NCI-H460 (cell line): ENCODE measurements around the gene UGT1A4. TPM values are rescaled to one million over a fixed set of nuclear protein-coding genes. Genes with fewer than 3 reads are reported as not detected.

Experiments used
- DNase-seq: peaks from one replicate; pipeline ENCODE4 v3.0.0-alpha.2; 2016; ENCODE audit warnings: low read depth; ENCODE audit errors: extremely low read depth
- polyA plus RNA-seq: library from polyadenylated mRNA; depleted of rRNA; stranded (reverse); fragments of >200 nt; gene quantifications from 2 replicates; pipeline ENCODE4 v1.2.3, GENCODE V29; 2014; cell fraction: nucleus; rRNA removed
- total RNA-seq: library from RNA; depleted of rRNA; stranded (reverse); fragments of >200 nt; shearing (Covaris generic); gene quantifications from 2 replicates; pipeline ENCODE4 v1.2.3, GENCODE V29; 2014; rRNA removed

Gene UGT1A4
- total RNA-seq: 0.20 TPM in 1 of 2 replicates, not detected in the other
- polyA plus RNA-seq: not detected in 2 replicates

DNA sequence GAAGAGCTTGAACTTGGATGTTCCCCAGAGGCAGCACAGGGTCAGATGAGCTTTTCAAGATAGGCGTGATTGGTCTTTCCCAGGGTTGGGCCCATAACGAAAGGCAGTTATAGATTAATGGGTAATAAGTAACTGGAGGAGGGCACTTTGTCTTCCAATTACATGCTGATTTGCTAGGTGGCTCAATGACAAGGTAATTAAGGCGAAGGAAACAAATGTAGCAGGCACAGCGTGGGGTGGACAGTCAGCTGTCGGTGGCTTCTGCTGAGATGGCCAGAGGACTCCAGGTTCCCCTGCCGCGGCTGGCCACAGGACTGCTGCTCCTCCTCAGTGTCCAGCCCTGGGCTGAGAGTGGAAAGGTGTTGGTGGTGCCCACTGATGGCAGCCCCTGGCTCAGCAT, at the start of gene UGT1A4:
TSS of gene UGT1A4 (plus strand) at position 185 of the 400 bp plus-strand sequence. CDS start at position 270, 85 bp downstream.
- DNase-seq: no peak

DNA sequence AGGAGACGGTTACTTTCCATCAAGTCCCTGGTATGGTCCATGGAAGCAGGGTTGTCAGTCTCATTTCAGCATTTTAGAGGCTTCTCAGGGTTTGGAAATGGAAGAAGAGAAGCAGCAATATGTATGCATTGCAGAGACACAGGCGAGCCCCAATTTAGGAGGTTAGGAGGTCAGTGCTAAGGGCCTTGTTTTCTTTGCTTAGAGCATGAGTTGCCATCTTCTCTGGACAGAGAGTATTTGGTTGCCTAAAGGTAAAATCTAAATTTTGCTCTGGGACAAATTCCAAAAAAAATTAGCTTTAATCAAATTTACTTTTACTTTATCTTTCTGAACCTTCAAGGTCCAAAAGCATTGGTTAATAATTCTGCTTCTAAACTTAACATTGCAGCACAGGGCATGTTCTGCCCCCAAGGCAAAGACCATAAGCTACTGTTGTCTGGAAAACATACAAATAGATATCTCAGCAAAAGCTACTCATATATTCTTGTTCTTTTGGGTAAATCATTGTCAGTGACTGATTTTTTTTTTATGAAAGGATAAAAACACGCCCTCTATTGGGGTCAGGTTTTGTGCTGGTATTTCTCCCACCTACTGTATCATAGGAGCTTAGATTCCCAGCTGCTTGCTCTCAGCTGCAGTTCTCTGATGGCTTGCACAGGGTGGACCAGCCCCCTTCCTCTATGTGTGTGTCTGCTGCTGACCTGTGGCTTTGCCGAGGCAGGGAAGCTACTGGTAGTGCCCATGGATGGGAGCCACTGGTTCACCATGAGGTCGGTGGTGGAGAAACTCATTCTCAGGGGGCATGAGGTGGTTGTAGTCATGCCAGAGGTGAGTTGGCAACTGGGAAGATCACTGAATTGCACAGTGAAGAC, 47.0 kb upstream of the UGT1A4 start, which contains the start of gene UGT1A9:
TSS of gene UGT1A9 (plus strand) at position 609 of the 872 bp plus-strand sequence. CDS start at position 646, 37 bp downstream.
- no peak for DNase-seq

GRCh38 chr2:233672886-233673285, 45.6 kb upstream of the UGT1A4 start:
- no peak for DNase-seq

GRCh38 chr2:233673896-233674295, 44.6 kb upstream of the UGT1A4 start:
- no peak for DNase-seq

- no peak for DNase-seq
Measured at GRCh38 chr2:233674314-233674713, 44.2 kb upstream of the UGT1A4 start.

DNA sequence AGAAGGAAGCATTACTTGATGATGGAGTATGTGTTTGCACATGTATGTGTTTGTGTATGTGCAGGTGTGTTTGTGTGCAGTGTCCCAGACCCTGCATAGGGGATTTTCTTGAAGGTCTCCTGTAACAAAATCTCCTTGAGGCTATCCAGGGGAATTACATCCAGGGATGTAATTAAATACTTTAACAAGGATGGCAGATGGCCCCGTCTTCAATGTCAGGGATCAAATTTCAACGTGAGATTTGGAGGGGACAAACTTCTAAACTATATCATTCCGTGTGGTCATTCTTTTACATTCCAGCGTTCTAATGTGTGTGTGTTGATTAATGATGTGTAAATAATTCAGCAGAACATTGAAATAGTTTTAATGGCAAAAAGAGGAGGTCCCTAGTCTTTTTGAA, 43.5 kb upstream of the UGT1A4 start:
- no peak for DNase-seq

DNA sequence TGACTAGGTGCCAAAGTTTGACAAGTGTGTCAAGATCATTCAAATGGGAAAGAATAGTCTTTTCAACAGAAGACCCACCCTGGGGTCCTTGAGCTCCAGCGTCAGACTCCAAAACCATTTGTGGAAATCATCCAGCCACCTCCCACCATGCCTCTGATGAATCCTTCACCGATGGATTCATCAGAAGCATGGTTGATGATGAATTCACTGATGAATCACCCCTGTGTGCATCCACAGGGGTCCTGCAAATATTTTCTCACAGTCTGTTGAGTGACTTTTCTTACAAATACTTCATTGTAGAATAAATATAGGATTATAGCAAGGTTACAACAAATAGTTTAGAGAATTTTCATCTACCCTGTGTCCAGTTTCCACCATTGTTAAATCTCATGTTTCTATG, 42.5 kb upstream of the UGT1A4 start:
- no peak for DNase-seq

DNA sequence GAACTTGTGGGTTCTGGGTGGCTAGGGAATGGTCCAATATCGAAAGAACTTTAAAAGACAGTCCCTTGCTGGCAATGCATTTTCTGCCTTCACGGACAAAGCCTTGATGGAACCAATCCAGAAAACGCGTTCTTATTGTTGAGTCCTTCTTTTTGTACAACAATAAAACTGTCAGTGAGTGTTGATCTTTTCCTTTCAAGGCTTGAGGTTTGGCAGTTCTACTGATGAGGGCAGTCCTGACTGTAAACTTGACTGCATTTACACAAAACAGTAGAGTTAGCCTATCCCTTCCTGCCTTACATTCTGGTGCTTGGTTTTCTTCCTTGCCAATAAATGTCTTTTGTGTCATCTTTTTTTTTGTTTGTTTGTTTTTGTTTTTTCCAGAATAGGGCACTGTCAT, 39.3 kb upstream of the UGT1A4 start:
- DNase-seq: no peak

DNA sequence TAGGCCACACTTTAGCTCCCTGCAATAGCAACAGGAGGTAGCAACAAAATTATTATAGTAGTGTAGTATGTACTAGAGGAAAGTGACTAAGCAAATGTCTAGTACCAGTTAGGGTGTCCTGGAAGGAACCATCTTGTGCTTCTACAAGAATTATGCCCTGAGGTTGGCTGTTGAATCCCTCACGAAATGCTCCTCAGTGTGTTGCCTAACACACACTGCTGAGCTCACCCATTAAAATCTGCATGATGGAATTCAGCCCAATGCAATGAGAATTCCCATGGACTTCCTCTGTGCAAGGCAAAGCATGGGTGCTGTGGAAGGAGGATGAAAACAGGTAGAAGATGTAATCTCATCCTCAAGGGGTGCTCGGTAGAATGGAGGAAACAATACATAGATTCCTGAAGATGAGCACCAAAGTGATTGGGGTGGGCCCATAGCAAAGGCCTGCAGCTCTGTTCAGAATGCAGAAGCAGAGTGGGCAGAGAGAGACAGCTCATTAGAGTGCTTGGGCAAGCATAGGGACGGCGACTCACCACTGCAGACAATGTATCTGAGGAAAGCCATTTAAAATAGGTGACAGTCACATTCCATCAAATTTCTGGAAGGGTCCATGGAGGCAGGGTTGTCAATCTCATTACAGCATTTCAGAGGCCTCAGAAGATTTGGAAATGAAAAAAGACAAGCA, 38.0 kb upstream of the UGT1A4 start:
- DNase-seq: no peak

- no peak for DNase-seq
Measured at GRCh38 chr2:233681521-233682099, 36.9 kb upstream of the UGT1A4 start, which contains the start of gene UGT1A7. Gene UGT1A7, plus strand, starts transcription at chr2:233681901. Its CDS starts 37 bp downstream, at chr2:233681938.

DNA sequence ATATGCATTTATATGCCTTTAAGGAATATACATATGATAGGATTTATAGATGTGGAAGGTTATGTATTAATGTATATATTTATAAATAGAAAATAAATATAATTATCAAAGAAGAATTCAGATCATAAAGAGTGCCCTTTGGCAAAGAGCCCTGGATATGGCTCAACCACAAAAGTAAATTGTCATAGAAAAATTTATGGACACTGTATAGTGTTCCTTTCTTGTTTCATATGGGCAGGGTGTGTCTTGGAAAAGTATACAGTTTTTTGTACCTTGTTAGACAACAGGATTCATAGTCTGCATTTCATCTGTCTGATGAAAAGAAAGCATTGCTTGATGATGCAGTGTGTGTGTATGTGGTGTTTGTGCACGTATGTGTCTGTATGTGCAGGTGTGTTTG, 33.9 kb upstream of the UGT1A4 start:
- no peak for DNase-seq

DNA sequence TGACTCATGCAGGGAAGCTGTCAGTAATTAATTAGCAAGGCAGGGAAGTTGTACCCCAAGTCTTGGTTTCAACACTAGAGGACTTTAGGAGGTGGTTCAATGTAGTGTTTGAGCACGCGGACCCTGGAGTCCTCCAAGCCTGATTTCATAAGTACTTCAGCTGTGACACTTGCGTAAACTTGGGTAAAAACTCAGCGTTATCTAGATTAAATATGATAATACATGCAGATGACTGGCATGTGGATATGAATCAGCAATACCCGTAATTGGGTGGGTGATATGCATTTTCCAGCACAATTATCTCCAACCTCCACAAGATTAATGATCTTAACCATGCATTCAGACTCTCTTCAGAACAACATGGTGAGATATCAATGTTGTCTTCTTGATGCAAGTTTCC, 31.6 kb upstream of the UGT1A4 start:
- DNase-seq: no peak

DNA sequence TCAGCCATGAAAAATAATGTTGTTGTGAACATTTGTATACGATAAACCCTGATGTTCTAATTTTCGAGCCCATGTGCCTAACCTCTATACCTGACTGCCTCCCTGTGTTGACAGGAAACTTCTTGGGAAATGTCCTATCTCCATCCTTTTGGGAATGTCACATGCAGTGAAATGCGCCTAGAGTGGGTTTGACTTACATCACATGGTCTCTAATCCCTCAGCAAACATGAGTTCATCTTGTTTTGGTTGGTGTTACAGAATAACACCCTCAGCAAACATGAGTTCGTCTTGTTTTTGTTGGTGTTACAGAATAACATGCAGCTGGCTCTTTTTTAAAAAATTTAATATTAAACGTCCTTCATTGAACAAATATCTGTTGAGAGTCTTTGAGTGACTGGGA, 30.2 kb upstream of the UGT1A4 start:
- DNase-seq: peak; percentile 66

DNA sequence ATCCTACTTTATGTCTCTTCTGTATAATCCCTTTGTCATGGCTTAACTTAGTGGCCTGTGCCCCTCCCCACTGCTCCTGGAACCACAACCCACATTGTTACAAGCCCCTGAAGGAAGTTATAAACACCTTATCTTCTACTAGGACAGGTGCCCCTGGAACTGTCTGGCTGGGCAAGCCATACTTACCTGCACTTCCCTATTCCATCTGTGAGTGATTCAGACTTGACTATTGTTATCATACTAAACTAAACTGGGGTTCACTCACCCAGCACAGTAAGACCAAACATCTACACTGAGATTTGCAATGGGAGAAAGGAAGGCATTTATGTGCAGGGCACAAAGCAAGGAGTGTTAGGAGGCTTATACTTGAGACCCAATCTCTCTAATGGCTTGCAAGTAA, 29.5 kb upstream of the UGT1A4 start:
- no peak for DNase-seq

GRCh38 chr2:233689501-233689900, 29.0 kb upstream of the UGT1A4 start:
- DNase-seq: no peak

- peak; percentile 27 for DNase-seq
Measured at GRCh38 chr2:233690444-233690843, 28.1 kb upstream of the UGT1A4 start.

GRCh38 chr2:233691443-233692433, 26.8 kb upstream of the UGT1A4 start:
- no peak for DNase-seq

DNA sequence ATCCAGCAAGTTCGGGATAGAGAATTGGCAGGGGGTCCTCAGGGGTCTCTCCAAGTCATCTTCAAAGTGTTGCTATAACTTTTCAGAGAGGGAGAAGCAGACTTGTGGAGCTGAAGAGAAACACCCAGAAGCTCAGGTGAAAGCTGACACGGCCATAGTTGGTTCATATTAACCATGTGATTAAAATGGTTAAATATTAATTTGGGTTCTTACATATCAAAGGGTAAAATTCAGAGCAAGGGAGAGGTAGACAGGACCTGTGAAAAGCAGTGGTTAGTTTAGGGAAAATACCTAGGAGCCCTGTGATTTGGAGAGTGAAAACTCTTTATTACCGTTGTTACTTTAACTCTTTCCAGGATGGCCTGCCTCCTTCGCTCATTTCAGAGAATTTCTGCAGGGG, 25.9 kb upstream of the UGT1A4 start, which contains the start of gene UGT1A6:
TSS of gene UGT1A6 (plus strand) at position 243 of the 400 bp plus-strand sequence. CDS start at position 358, 115 bp downstream.
- no peak for DNase-seq

- DNase-seq: no peak
Measured at GRCh38 chr2:233693963-233694362, 24.6 kb upstream of the UGT1A4 start.

DNA sequence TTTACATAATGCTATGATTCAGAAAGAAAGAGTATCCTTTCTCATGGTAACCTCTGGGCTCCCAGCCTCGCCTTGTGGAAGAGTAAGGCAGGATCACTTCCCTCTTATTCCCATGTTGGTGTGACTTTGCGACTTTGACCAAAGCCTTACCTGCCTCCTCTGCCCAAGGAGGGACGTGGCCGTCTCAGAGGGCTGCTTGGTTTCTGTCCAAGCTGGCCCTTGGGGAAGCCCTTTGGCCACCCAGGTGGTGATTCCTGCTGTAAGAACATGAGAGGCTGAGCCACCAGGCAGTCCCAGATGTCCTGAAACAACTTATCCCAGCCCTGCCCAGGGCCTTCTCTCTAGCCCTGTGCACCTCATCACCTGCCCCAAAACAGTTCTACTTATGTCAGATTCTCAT, 19.8 kb upstream of the UGT1A4 start:
- peak; percentile 38 for DNase-seq
